Activated CD8-positive, alpha-beta T cell treated with anti-CD3 and anti-CD28 coated beads for 36 hours (primary cell): ENCODE results near the gene MYOZ1. TPM values are rescaled to one million over a fixed set of nuclear protein-coding genes. Genes with fewer than 3 reads are reported as not detected.

Experiments
- ATAC-seq: fragments of 200-7000 bp; cut with Tn5 transposase; one replicate; pipeline ENCODE4 v1.10.0; 2021; ENCODE audit warnings: mild to moderate bottlenecking, moderate library complexity
- CTCF ChIA-PET: fragments of 350-600 bp; sonication (Branson Sonifier 250); formaldehyde crosslinking; loops from one replicate; lab custom pipeline; 2021; ENCODE audit warnings: antibody characterized with exemption; lab: Charles Lee
- POLR2A ChIA-PET: fragments of 350-600 bp; sonication (Branson Sonifier 250); formaldehyde crosslinking; loops from one replicate; lab custom pipeline; 2021; ENCODE audit warnings: antibody characterized with exemption; lab: Charles Lee
- DNase-seq: peaks from one replicate; pipeline ENCODE4 v3.0.0-alpha.2; 2020
- H3K27ac Mint-ChIP-seq: one replicate; pipeline ENCODE4 v1.8.0; 2021; ENCODE audit warnings: mild to moderate bottlenecking, mixed read lengths
- H3K27me3 Mint-ChIP-seq: one replicate; pipeline ENCODE4 v1.8.0; 2021; ENCODE audit warnings: mixed read lengths
- H3K36me3 Mint-ChIP-seq: one replicate; pipeline ENCODE4 v1.8.0; 2021; ENCODE audit warnings: low read depth, mixed read lengths
- H3K4me1 Mint-ChIP-seq: one replicate; pipeline ENCODE4 v1.8.0; 2021; ENCODE audit warnings: low read depth, mixed read lengths
- H3K4me3 Mint-ChIP-seq: one replicate; pipeline ENCODE4 v1.8.0; 2021; ENCODE audit warnings: mild to moderate bottlenecking, moderate library complexity, mixed read lengths
- H3K9me3 Mint-ChIP-seq: one replicate; pipeline ENCODE4 v1.8.0; 2021; ENCODE audit warnings: mixed read lengths
- intact Hi-C: fragments of 100-400 bp; cut with micrococcal nuclease; formaldehyde crosslinking; loops from one replicate; pipeline ENCODE4 v1.10.0; 2022
- total RNA-seq, 2 experiments: library from RNA; stranded (reverse); gene quantifications; one replicate each; pipeline ENCODE4 v1.2.3, GENCODE V29; 2021
- TF ChIP-seq, protein P1 (sequence below): fragments of 200-600 bp; IDR thresholded peaks from one replicate; pipeline ENCODE4 v1.8.0; 2022; ENCODE audit warnings: antibody characterized with exemption, mild to moderate bottlenecking

MYOZ1 gene
- total RNA-seq, 2 experiments from 2014 or later, result not detected

DNA sequence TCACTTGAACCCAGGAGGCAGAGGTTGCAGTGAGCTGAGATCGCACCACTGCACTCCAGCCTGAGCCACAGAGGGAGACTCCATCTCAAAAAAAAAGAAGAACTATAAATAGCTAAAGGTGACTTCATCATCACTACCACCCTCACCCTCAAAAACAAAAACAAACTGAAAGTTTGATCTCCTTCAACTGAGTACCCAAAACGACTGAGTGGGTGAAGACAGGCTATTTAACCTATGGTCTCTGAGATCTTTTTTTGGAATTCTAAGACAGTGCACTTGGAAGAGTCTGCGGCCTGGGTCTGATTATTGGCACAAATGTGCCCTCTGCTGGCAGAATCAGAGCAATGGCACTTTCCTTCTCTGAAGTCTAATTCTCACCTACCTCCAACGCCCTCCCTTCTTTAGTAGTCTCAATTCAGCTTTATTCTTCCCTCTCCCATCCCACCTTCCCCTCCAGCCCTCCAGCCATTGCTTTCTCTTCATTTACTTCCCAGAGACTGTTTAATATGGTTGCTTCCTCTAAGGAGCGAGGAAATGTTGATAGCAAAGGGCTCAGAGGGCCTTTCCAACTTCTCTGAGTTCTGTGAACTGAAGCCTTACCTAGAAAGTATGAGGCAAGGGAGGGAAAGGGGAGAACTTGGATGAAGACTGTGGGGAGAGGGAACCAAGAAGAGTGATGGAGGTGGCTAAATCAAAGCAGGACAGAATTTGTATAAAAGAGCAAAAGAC lies 2.9 kb upstream of the MYOZ1 start:
- H3K4me3 Mint-ChIP-seq, result no peak overlapping the region
- DNase-seq (peak; percentile 55), ATAC-seq (peak; percentile 77)
- peak overlapping the region; percentile 8 for H3K27ac Mint-ChIP-seq
- intact Hi-C loops, result loop anchor here (1.0 kb wide), 1 partner anchor 115 kb away; no protein-coding TSS in a partner anchor
- peaks cover 15% of the 10 kb centered on the region for H3K4me1 Mint-ChIP-seq
- H3K9me3 Mint-ChIP-seq, result no peaks in the 10 kb centered on the region
- ChIA-PET CTCF (interaction anchor here (0.6 to 9.2 kb wide), 44 partner anchors 9 to 391 kb away, joined by 3 to 143 read pairs (median 4); partner anchors contain the start of gene USP54), POLR2A (interaction anchor here (0.5 to 1.1 kb wide), 5 partner anchors 18 to 285 kb away, joined by 3 read pairs; partner anchors contain the start of gene CFAP70)
- H3K36me3 Mint-ChIP-seq, result no peaks in the 10 kb centered on the region
- no peaks in the 10 kb centered on the region for H3K27me3 Mint-ChIP-seq
- TF ChIP-seq, protein P1, sequence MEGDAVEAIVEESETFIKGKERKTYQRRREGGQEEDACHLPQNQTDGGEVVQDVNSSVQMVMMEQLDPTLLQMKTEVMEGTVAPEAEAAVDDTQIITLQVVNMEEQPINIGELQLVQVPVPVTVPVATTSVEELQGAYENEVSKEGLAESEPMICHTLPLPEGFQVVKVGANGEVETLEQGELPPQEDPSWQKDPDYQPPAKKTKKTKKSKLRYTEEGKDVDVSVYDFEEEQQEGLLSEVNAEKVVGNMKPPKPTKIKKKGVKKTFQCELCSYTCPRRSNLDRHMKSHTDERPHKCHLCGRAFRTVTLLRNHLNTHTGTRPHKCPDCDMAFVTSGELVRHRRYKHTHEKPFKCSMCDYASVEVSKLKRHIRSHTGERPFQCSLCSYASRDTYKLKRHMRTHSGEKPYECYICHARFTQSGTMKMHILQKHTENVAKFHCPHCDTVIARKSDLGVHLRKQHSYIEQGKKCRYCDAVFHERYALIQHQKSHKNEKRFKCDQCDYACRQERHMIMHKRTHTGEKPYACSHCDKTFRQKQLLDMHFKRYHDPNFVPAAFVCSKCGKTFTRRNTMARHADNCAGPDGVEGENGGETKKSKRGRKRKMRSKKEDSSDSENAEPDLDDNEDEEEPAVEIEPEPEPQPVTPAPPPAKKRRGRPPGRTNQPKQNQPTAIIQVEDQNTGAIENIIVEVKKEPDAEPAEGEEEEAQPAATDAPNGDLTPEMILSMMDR, result peak; percentile 98

DNA sequence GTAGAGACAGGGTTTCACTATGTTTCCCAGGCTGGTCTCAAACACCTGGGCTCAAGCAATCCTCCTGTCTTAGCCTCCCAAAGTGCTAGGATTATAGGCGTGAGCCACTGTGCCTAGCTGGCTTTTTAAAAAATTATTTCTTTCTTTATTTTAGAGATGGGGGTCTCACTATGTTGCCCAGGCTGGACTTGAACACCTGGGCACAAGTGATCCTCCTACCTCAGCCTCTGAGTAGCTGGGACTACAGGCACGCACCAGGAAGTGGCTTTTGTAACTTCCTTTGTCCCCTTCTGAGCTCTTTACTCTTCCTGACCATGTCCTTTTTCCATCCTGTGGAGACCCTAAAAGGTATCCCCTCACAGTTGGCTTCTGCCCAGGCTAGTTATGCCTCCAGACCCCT lies 2.1 kb upstream of the MYOZ1 start:
- DNase-seq (no peak), ATAC-seq (no peak)
- intact Hi-C loops, result no loop called here
- H3K27me3 Mint-ChIP-seq, result no peaks in the 10 kb centered on the region
- no peak overlapping the region for H3K27ac Mint-ChIP-seq
- POLR2A ChIA-PET, result interaction anchor here (0.8 to 1.1 kb wide), 2 partner anchors 17 to 284 kb away, joined by 3 read pairs; partner anchors contain the start of gene CFAP70
- no peaks in the 10 kb centered on the region for H3K9me3 Mint-ChIP-seq
- H3K4me1 Mint-ChIP-seq, result peaks cover 15% of the 10 kb centered on the region
- CTCF ChIA-PET, result interaction anchor here (0.6 to 9.2 kb wide), 35 partner anchors 8 to 473 kb away, joined by 3 to 143 read pairs (median 4); partner anchors contain the start of gene USP54
- no peak overlapping the region for H3K4me3 Mint-ChIP-seq
- no peaks in the 10 kb centered on the region for H3K36me3 Mint-ChIP-seq
- TF ChIP-seq, protein P1, result no peak

DNA sequence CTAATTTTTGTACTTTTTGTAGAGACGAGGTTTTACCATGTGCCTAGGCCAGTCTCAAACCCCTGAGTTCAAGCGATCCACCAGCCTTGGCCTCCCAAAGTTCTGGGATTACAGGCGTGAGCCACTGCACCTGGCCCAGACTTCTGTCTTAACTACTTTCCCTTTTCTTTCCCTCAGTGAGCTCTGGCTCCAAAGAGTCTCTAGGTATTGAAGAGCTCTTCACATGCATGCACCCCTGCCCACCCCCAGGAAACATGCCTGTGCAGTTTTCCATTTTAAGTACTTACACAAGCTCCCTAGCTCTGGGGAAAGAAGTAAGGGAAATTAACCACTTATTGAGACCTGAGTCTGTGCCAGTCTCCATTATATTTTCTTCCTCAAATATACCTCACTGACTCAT lies 2.0 kb downstream of the MYOZ1 start:
- no peak overlapping the region for H3K27ac Mint-ChIP-seq
- no peak overlapping the region for H3K4me3 Mint-ChIP-seq
- POLR2A ChIA-PET, result no interaction called here
- DNase-seq, result no peak
- CTCF ChIA-PET, result interaction anchor here (1.0 to 2.9 kb wide), 2 partner anchors 101 to 110 kb away, joined by 3 to 11 read pairs; no protein-coding TSS in a partner anchor
- no peak for ATAC-seq
- H3K9me3 Mint-ChIP-seq, result no peaks in the 10 kb centered on the region
- peaks cover 5% of the 10 kb centered on the region for H3K4me1 Mint-ChIP-seq
- no peaks in the 10 kb centered on the region for H3K36me3 Mint-ChIP-seq
- TF ChIP-seq, protein P1, result no peak
- H3K27me3 Mint-ChIP-seq, result no peaks in the 10 kb centered on the region
- intact Hi-C loops, result no loop called here

DNA sequence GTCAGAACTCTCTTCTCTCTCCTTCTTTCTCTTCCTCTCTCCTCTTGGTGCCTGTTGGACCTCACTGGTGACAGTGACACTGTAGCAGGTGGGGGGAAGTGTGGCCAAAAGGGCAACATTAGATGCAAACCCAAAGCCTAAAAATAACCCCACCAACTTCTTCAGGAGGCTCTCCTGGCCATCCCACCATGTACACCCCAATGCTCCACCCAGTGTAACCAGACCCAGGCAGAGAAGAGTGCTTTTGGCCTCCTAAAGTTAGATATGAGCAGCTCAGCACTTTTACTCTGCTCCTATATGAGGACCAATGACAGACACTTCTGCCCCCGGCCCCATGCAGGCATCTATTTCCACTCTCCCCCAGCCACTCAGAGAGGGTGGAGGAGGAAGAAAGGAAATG lies 5.5 kb downstream of the MYOZ1 start:
- DNase-seq (no peak), ATAC-seq (no peak)
- H3K9me3 Mint-ChIP-seq, result no peaks in the 10 kb centered on the region
- ChIA-PET POLR2A (no interaction called here), CTCF (interaction anchor here (0.8 to 1.3 kb wide), 2 partner anchors 8 to 106 kb away, joined by 5 to 8 read pairs; no protein-coding TSS in a partner anchor)
- no peak overlapping the region for H3K4me3 Mint-ChIP-seq
- H3K27me3 Mint-ChIP-seq, result no peaks in the 10 kb centered on the region
- no peaks in the 10 kb centered on the region for H3K4me1 Mint-ChIP-seq
- H3K27ac Mint-ChIP-seq, result no peak overlapping the region
- intact Hi-C loops, result no loop called here
- TF ChIP-seq, protein P1, result no peak
- H3K36me3 Mint-ChIP-seq, result no peaks in the 10 kb centered on the region

DNA sequence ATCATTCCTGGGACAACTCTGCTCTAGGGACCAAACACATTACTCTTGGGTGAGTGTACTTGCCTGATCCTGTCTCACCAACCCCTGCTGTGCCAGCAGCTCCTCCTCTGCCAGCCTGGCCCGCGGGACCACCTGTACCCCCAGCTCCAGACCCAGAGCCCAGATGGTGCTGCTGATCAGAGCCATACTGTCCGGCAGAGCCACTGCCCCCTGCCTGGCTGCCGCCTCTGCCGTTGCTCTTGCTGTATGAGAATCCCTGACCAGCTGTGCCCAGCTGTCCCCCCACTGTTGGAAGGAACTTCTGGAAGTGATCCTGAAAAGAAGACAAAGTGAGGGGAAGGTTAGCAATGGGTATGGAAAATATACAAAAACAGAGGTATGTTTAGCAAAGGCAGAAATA lies 6.9 kb downstream of the MYOZ1 start:
- ATAC-seq, result no peak
- POLR2A ChIA-PET, result no interaction called here
- intact Hi-C loops, result no loop called here
- no peaks in the 10 kb centered on the region for H3K27me3 Mint-ChIP-seq
- H3K36me3 Mint-ChIP-seq, result no peaks in the 10 kb centered on the region
- H3K9me3 Mint-ChIP-seq, result no peaks in the 10 kb centered on the region
- no peak overlapping the region for H3K4me3 Mint-ChIP-seq
- TF ChIP-seq, protein P1, result no peak
- CTCF ChIA-PET, result interaction anchor here (4.3 kb wide), 1 partner anchor 10 kb away, joined by 25 read pairs; no protein-coding TSS in a partner anchor
- no peaks in the 10 kb centered on the region for H3K4me1 Mint-ChIP-seq
- DNase-seq, result no peak
- no peak overlapping the region for H3K27ac Mint-ChIP-seq
